GF-D8 (cell line): Measurements from ENCODE around the gene WDR81.
"Not testable (repeated sequence)": the region's sequence is repeated elsewhere in the genome, so short reads cannot be mapped to it uniquely, and the experiment has no call there.

ENCODE experiments used
- DNase-seq: peaks from one replicate; lab custom pipeline; 2025; lab: John Stamatoyannopoulos, UW

WDR81 gene

DNA sequence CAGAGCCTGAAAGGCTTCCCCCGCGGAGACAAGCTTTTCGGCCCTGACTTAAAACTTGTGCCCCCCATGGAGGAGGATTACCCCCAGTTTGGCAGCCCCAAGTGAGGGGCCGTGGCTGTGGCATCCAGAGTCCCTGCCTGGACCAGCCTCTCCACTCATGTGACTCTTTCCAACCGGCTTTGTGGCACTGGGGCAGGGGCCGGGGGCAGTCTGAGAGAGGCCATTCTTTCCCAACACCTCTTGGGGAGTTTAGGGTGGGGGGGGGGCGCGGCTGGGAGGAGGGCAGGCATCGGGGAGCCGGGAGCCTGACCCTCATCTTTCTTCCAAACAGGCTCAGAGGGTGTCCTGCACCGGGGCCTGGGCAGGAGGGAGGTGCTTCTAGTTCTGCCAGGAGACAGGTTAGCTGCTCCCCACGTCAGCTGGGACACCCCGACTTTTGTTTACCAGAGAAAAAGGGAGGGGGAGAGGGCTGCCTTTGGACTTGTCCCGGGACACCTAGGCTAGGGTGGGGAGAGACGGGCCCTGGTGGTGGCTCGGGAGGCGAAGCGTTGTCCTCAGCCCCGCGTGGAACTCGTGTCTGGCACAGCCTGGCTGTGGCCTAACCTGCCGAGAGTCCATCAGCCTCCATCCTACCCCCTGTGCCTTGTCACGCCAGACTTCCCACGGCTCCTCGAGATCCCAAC is 30.1 kb downstream of the WDR81 start:
- DNase-seq, result no peak

DNA sequence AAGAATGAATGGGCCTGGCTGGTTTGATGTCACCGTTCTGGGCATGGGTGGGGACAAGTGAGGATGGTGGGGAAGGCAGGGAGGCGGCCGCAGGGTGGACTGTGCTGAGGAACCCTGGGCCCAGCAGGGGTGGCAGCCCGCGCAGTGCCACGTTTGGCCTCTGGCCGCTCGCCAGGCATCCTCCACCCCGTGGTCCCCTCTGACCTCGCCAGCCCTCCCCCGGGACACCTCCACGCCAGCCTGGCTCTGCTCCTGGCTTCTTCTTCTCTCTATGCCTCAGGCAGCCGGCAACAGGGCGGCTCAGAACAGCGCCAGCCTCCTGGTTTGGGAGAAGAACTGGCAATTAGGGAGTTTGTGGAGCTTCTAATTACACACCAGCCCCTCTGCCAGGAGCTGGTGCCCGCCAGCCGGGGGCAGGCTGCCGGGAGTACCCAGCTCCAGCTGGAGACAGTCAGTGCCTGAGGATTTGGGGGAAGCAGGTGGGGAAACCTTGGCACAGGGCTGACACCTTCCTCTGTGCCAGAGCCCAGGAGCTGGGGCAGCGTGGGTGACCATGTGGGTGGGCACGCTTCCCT is 30.8 kb downstream of the WDR81 start:
- DNase-seq, result no peak

DNA sequence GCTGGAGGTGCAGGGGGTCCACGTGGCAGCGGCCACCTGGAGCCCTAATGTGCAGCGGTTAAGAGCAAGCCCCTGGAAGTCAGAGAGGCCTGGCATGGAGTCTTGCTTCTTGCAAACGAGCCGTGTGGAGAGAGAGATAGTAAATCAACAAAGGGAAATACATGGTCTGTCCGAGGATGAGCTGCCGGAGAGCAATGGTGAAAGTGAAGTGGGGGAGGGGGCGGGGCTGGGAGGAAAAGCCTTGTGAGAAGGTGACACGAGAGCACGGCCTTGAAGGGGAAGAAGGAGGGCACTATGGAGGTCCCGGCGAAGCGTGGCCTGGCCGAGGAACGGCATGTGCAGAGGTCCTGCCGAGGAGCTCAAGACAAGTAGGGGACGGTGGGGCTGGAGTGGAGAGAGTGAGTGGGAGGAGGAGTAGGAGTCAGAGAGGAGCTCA is 31.3 kb downstream of the WDR81 start:
- no peak for DNase-seq

DNA sequence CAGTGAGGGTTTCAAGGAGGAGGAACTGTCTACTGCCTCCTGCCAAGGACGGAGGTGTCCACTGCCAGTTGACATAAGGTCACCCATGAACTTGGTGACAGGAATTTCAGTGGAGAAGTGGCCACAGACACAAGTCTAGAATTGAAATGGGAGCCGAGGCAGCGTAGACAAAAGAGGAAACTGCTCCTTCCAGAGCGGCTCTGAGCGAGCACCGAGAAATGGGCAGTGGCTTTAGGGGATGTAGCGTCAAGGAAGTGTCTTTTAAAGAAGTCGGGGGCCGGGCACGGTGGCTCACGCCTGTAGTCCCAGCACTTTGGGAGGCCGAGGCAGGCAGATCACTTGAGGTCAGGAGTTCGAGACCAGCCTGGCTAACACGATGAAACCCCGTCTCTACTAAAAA is 34.3 kb downstream of the WDR81 start:
- DNase-seq, result no peak

DNA sequence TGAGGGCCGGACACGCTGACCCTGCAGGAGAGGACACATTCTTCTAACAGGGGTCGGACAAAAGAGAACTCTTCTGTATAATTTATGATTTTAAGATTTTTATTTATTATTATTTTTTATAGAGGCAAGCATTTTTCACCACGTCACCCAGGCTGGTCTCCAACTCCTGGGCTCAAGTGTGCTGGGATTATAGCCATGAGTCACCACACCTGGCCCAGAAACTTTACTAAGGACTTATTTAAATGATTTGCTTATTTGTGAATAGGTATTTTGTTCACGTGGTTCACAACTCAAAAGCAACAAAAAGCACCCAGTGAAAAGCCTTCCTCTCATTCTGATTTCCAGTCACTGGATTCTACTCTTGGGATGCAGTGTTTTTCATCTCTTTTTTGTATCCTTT is 35.0 kb downstream of the WDR81 start:
- no peak for DNase-seq

DNA sequence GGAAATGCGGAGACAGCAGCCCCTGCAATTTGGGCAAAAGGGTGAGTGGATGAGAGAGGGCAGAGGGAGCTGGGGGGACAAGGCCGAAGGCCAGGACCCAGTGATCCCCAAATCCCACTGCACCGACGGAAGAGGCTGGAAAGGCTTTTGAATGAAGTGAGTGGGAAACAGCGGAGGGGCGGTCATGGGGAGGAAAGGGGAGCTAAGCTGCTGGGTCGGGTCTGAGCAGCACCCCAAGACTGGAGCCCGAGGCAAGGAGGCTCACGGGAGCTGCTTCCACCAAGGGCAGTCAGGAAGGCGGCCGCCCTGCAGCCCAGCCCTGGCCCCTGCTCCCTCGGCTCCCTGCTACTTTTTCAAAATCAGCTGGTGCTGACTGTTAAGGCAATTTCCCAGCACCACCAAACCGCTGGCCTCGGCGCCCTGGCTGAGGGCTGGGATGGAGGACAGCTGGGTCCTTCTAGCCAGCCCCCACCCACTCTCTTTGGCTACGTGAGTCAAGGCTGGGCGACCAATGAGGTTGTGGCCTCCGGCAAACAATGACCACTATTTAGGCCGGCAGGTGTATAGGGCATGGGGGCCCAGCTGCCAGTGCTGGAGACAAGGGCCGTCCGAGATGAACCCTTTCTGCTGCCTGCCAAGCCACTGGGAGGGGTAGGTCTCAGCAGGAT is 37.9 kb downstream of the WDR81 start:
- DNase-seq, result no peak

DNA sequence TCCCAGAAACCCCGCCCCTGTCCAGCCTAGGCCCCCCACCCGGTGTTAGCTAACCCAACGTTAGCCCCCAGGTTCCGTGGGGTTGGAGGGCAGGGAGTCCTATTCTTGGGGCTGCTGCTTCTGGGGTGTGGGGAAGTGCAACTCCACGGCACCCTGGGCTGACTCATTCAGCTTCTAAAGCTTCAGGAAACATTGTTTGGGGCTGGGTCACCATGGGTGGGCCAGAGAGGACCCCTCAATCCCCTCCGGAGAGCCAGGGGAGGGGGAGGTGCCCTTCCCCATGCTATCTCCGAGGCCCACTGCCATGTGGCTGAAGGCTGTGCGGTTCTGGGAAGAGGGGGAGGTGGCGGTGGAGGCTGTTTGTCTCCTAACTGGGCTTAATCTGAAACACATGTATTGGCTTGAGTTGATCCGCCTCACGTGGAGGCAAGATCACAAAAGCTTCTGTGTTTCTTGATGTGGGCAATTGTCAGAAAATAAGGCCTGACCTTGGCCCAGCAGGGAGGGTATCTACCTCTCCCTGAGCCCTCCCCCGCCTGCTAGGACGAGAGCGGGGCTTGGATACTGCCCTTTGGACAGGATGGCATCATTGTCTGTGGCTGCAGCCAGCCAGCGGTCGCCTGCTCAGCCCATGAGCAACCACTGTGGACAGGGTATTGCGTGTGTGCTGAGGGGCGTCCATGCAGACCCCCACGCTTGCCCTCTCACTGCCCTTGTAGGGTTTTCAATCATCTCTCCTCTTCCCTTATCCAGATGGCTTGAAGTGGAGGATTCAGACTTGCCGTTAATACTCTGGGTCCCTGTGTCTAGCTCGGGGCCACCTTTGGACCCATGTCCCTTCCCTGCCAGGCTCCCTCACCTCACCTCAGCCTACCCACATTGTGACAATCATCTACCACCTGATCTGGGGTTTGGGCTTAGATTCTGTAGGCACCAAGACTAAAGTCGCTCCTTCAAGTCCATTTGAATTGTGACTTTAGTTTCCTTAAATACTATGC is 38.7 kb downstream of the WDR81 start:
- no peak for DNase-seq

DNA sequence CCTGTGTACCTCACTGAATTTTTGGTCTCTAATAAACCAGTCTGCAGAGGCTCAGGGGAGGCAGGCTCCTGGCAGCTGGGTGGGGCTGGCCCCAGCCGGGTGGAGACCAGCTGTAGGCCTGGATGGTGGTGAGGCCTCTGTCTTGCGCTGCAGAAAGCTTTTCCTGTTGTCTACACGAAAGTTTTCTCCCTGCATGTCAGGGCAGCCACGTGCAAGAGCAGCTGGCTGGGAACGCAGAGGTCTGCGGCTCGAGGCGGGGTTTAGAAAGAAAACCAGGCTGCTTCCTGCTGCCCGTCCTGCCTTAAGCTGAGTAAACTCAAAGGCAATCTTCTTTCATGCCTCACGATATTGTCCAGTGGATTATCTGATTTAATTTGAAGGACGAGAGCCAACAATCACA is 39.8 kb downstream of the WDR81 start:
- peak; percentile 54 for DNase-seq

DNA sequence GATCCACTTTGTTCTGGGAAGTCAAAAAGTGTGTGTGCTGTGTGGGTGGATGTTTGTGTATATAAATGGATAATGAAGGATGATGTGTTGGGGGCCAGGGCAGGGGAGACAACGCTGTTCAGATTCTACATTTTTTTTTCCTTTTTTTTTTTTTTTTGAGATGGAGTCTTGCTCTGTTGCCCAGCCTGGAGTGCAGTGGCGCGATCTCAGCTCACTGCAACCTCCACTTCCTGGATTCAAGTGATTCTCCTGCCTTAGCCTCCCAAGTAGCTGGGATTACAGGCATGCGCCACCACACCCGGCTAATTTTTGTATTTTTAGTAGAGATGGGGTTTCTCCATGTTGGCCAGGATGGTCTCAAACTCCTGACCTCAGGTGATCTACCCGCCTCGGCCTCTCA is 40.2 kb downstream of the WDR81 start:
- not testable (repeated sequence) for DNase-seq

DNA sequence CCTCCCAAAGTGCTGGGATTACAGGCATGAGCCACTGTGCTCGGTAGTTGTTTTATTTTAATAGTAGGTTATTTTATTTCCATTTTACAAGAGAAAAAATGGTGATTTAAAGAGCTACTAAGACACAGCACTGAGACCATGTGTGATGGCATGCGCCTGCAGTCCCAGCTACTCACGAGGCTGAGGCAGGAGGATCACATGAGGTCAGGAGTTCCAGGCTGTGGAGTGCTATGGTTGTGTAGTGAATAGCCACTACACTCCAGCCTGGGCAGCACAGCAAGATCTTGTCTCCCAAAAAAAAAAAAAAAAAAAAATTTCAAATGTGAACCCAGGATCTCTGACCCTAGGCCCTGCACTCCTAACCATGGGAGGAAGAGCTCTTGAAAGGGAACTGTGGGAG is 41.1 kb downstream of the WDR81 start:
- DNase-seq, result no peak

DNA sequence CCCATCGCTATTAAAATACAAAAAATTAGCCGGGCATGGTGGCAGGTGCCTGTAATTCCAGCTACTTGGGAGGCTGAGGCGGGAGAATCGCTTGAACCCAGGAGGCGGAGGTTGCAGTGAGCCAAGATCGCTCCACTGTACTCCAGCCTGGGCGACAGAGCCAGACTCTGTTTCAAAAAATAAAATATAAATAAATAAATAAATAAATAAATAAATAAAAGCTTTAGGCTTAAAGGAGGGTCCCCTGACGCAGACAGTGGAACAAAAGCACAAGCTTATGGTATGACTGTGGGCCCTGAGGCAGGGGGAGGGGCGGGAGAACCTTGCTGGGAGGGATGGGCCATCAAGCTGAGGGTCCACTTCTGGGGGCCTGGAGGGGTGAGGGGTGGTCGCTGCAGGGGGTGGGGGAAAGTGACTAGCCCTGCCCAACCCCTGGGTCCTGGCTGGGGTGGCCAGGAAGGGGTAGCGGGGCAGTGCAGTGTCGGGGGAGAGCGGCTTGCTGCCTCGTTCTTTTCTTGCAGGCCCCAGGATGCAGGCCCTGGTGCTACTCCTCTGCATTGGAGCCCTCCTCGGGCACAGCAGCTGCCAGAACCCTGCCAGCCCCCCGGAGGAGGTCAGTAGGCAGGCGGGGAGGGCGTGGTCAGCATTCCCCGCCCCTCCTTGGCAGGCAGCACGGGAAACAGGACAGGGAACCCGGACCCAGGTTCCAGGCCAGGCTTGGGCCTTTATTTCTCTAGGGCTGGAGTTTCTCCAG is 42.1 kb downstream of the WDR81 start:
- no peak for DNase-seq

DNA sequence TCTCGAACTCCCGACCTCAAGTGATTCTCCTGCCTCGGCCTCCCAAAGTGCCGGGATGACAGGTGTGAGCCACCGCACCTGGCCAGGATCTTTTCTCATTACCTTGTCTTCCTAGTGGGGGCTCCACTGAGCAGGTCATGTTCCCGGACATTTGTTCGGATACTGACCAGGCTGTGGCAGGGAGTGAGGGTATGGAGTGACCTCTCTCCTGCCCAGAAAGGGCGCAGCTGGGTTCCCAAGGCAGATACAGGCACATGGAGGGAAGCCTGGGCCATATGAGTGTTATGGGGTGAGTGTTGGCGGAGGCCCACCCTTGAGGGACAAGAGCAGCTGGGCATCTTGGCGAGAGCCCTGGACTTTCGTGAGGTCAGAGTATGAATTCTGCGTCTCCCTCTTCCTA is 42.9 kb downstream of the WDR81 start:
- DNase-seq, result no peak

DNA sequence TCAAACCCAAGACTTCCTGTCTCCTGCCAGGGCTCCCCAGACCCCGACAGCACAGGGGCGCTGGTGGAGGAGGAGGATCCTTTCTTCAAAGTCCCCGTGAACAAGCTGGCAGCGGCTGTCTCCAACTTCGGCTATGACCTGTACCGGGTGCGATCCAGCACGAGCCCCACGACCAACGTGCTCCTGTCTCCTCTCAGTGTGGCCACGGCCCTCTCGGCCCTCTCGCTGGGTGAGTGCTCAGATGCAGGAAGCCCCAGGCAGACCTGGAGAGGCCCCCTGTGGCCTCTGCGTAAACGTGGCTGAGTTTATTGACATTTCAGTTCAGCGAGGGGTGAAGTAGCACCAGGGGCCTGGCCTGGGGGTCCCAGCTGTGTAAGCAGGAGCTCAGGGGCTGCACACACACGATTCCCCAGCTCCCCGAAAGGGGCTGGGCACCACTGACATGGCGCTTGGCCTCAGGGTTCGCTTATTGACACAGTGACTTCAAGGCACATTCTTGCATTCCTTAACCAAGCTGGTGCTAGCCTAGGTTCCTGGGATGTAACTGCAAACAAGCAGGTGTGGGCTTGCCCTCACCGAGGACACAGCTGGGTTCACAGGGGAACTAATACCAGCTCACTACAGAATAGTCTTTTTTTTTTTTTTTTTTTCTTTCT is 45.4 kb downstream of the WDR81 start:
- DNase-seq, result no peak

DNA sequence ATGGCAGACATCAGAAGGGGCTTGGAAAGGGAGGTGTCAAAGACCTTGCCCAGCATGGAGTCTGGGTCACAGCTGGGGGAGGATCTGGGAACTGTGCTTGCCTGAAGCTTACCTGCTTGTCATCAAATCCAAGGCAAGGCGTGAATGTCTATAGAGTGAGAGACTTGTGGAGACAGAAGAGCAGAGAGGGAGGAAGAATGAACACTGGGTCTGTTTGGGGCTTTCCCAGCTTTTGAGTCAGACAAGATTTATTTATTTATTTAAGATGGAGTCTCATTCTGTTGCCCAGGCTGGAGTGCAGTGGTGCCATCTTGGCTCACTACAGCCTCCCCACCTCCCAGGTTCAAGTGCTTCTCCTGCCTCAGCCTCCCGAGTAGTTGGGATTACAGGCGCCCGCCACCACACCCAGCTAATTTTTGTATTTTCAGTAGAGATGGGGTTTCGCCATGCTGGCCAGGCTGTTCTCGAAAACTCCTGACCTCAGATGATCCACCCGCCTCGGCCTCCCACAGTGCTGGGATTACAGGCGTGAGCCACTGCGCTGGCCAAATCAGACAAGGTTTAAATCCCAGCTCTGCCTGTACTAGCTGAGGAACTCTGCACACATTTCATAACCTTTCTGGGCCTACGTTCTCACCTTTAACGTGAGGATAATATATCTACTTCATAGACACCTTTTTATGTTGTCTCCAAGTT is 48.6 kb downstream of the WDR81 start:
- DNase-seq, result not testable (repeated sequence)

DNA sequence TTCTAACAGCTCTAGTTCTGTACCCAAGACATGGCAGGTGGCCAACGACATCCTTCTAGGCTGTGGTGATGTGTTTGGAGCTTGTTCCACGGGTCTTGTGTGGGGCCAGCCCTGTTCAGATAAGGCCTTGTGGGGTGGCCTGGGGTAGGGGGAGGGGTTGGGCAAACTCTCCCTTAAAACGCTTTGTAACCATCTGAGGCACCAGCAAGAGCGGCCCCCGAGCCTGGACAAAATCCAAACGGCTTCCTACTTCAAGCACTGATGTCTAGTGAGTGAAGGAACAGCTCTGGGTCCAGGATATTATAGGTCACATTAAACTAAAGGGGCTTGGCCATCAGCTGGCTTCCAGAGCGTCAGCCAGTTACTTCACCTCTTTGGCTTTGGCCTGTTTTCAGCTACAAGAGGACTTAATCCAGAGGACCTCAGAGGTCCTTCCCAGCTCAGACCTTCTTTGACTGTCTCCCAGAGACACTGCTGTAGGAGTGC is 49.2 kb downstream of the WDR81 start:
- DNase-seq, result no peak

DNA sequence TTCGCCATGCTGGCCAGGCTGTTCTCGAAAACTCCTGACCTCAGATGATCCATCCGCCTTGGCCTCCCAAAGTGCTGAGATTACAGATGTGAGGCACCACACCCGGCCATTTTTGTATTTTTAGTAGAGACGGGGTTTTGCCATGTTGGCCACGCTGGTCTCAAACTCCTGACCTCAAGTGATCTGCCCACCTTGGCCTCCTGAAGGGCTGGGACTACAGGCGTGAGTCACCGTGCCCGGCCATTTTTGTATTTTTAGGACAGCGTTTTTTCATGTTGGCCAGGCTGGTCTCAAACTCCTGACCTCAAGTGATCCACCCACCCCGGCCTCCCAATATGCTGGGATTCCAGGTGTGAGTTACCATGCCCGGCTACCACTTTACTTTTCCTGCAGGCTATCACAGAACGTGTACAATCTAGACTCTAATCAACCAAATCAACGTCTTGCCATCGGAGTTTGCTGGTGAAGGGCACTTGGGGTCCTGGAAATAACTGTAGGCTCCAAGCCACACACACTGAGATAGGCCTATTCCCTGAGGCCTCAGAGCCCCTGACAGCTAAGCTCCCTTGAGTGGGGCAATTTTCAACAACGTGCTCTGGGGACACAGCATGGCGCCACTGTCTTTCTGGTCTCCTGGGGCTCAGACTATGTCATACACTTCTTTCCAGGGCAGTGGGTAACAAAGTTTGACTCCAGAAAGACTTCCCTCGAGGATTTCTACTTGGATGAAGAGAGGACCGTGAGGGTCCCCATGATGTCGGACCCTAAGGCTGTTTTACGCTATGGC is 50.1 kb downstream of the WDR81 start:
- no peak for DNase-seq

DNA sequence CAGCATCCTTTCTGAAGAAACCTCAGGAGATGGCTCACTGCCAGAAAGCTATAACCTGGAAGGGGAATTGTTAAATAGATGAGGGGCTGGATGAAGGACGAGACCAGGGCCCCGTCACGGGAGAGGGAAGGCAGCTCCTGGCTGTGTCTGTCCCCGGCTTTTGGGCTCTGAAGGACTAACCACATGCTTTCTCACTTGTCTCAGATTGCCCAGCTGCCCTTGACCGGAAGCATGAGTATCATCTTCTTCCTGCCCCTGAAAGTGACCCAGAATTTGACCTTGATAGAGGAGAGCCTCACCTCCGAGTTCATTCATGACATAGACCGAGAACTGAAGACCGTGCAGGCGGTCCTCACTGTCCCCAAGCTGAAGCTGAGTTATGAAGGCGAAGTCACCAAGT is 51.8 kb downstream of the WDR81 start:
- no peak for DNase-seq

DNA sequence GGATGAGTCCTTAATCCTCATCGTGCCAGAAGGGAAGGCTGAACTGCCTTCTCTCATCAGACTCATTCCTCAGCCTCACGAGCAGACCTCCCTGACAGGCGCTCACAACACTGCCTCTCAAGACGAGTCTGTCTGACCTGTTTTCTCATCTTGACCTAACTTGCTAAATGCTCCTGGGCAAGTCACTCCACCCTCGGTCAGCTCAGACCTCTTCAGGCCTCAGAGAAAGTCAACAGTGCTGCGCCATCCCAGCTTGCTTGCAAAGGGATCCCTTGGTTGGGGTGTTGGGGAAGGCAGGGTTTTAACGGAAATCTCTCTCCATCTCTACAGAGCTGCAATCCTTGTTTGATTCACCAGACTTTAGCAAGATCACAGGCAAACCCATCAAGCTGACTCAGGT is 52.4 kb downstream of the WDR81 start:
- no peak for DNase-seq

DNA sequence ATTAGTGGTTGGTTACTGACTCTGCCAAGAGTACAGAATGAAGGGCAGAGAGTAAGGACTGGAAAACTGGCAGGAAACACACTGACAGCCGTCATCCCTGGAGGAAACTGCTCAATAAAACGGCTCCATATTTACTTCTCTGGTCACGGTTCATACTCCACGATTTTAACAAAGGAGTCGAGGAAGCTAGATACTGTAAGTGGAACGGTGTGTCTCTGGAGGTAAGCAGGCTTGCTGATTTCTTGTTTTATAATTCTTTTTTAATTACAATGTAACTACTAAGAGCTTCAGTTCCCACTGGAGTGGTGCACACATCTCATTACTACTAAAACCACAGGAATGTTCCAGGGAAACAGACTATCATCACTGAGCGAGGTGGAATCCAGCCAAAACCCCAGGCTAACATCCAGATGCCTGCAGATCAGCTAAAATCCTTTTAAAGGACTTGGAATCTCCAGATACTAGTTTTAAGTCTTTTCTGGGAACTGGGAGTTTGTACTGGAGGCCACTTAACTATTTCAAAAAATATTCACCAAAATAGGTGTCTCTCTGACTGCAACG is 55.1 kb downstream of the WDR81 start:
- DNase-seq, result no peak
